Activated T-cell treated with anti-CD3 and anti-CD28 coated beads for 48 hours (primary cell): Measurements from ENCODE around the gene RAVER1.

ENCODE experiments used
- DNase-seq: peaks from one replicate; pipeline ENCODE4 v3.0.0-alpha.2; 2020; ENCODE audit warnings: low read depth

RAVER1 gene

GRCh38 chr19:10318807-10319682 lies 14.3 kb downstream of the RAVER1 start:
- DNase-seq: no peak

DNA sequence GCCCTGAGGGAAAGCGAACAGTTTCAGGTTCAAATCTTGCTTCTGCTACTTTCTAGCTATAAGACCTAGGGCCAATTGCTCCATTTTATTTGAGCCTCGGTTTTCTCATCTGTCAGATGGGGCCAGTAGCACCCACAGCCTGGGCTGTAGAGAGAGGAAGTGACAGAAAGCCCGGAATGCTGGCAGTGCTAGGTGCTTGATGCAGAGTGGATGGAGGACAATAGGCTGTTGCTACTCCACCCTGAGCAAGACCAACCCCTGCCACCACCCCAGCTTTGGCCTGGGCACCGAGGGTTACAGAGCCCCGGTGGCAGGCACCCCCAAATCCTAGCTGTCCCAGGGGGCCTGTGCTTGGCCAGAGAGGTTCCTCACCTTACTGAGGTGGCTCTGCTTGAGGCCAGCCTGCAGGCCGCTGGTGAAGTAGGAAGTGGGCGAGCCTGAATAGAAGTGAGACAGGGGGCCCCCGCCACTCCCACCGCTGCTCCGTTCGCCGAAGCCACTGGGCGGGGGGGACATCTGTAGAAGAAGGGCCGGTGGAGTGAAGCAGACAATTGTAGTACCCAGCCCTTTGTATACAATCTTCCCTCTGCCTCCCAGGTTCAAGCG lies 15.4 kb downstream of the RAVER1 start:
- DNase-seq: no peak

DNA sequence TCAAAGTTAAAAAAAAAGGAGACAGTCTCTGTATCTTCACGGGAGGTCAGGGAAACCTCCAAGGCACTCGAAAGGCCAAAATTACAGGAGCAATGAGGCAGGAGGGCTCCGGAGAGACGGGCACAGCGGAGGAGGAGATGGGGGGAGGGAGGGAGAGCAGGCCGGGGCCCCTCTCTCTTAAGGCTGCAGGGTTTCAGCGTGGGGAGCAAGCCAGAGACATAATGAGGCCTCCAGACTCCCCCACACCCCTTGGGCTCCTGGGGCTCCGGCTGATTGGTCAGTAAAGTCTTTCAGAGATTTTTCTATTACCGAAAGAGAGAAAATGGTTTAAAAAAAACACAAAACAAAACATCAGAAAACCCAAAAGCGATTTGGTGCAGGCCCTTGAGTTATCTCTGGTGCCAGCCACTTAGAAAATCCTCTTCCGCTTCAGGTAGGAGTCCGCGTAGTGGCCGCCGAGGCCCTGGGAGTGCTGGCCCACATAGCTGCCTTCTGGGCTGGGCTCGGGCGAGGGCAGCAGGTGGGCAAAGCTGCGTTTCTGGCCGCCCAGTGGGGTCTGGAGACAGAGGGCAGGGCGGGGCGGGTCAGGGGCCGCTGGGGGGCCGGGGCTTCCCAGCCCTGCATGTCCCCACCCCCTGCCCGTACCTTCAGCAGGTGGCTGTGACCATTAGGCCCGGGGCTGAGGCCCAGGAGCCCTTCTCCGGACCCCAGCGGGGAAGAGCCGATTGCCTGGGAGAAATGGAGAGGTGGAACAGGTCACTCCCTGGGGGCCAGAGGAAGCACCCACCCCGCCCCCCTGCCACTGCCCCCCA lies 16.1 kb downstream of the RAVER1 start:
- no peak for DNase-seq

GRCh38 chr19:10316229-10317044 lies 16.9 kb downstream of the RAVER1 start:
- no peak for DNase-seq

- DNase-seq: peak; percentile 89
These were observed 17.8 kb downstream of the RAVER1 start, which contains the start of gene FDX2 for GRCh38 chr19:10315335-10316214. Gene FDX2, minus strand, starts transcription at chr19:10316015. Its CDS starts 19 bp downstream, at chr19:10315996.

GRCh38 chr19:10309423-10309822 lies 23.9 kb downstream of the RAVER1 start, which contains the start of gene ZGLP1:
Gene ZGLP1, minus strand, starts transcription at chr19:10309815.
- DNase-seq: no peak

DNA sequence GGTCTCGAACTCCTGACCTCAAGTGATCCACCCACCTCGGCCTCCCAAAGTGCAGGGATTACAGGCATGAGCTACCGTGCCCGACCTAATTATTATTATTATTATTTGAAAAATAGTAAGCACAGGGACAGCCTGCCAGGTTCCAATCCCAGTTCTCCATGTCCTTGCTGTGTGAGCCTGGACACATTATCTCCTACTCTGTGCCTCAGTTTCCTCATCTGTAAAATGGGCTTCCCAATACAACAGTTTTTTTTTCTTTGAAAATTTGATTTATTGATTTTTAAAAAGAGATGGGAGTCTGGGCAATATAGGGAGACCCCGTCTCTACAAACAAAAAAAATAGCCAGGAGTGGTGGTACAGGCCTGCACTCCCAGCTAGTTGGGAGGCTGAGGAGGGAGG lies 27.0 kb downstream of the RAVER1 start:
- no peak for DNase-seq

GRCh38 chr19:10305139-10305806 lies 28.1 kb downstream of the RAVER1 start:
- no peak for DNase-seq

DNA sequence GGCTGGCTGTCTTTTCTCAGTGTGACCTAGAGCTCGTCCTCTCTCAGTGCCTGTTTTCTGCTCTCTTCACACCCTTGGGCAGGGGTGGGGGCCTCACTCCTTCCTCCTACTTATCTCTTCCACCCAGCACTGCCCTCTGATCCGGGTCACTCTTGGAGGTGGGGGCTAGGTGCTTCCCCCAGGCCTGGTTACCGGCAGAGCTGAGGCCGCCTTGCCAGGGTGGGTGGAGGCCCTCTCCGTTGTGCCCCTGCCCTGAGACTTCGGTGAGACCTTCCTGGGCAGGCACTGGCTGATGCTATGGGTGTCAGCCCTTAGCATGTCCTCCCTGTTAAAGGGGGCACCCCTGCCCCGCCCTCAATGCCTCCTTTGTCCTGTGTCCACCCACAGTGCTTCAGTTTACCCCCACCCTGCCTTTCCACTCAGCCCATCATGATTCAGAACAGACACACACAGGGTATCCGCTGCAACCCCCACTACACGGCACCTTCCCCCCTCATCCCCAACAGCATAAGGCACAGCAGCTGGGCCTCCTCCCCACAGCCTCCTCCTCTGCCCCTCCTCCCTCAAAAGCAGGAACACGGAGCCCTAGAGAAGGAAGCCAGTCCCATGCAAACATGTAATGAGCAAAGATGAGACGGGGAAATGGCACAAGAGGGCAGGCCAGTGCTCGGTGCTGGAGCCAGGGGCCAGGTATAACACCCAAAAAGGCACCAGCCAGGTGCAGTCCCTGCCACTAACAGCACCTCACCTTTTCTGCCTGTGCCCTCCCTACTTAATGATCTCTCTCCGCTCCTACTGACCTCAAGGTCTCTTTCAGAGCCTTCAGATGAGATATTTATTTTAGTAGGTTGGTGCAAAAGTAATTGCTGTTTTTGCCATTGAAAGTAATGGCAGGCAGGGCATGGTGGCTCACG lies 33.5 kb downstream of the RAVER1 start:
- DNase-seq: no peak

- no peak for DNase-seq
These were observed 37.3 kb downstream of the RAVER1 start for GRCh38 chr19:10295847-10296591.

GRCh38 chr19:10295305-10295846 lies 38.0 kb downstream of the RAVER1 start:
- no peak for DNase-seq

DNA sequence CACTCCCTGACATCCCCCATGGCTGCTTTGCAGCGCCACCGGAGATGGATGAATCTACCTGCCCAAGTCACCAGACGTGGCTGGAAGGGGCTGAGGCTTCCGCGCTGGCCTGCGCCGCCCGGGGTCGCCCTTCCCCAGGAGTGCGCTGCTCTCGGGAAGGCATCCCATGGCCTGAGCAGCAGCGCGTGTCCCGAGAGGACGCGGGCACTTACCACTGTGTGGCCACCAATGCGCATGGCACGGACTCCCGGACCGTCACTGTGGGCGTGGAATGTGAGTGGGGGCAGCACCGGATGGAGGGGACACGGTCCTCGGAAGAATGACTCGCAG lies 39.0 kb downstream of the RAVER1 start:
- no peak for DNase-seq

DNA sequence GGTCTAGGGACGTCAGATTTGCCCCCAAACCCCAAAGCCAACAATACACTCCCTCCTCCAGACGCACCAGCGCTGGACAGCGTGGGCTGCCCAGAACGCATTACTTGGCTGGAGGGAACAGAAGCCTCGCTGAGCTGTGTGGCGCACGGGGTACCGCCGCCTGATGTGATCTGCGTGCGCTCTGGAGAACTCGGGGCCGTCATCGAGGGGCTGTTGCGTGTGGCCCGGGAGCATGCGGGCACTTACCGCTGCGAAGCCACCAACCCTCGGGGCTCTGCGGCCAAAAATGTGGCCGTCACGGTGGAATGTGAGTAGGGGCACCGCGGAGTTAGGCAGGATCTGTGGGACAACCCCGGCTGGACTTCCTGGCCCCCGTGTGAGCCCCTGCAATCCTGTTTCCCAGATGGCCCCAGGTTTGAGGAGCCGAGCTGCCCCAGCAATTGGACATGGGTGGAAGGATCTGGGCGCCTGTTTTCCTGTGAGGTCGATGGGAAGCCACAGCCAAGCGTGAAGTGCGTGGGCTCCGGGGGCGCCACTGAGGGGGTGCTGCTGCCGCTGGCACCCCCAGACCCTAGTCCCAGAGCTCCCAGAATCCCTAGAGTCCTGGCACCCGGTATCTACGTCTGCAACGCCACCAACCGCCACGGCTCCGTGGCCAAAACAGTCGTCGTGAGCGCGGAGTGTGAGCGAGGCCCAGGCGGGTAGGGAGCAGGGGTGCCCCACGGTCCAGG lies 39.5 kb downstream of the RAVER1 start:
- no peak for DNase-seq

- no peak for DNase-seq
These were observed 40.3 kb downstream of the RAVER1 start for GRCh38 chr19:10292789-10293636.

- DNase-seq: peak; percentile 77
These were observed 41.0 kb downstream of the RAVER1 start for GRCh38 chr19:10292206-10292788.
